ENCODE data around the gene TLCD3B.
"Not testable (repeated sequence)": the region's sequence is repeated elsewhere in the genome, so short reads cannot be mapped to it uniquely, and the experiment has no call there.

The TLCD3B gene

GRCh38 chr16:30025574-30025973 lies 5.5 kb downstream of the TLCD3B start:
- DNase-seq (ENCODE audit: low spot score) = no peak

DNA sequence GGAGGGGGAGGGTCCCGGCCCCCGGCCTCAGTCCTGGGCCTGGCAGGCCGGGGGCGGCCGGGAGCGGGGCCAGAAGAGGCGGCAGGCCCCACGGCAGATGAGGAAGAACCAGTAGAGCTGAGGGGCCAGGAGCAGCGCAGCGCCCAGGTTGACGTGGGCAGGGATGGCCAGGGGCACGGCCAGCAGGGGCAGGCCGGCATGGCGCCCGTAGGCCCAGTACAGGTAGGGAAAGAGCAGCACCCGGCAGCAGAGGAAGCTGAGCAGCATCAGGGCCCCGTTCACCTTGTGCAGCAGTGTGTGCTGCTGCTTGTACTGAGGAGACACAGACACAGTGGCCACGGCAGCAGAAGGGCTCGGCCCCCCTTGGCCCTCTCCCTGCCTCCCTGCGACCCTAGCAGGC lies 5.9 kb downstream of the TLCD3B start:
- no peak for DNase-seq (ENCODE audit: low spot score)

DNA sequence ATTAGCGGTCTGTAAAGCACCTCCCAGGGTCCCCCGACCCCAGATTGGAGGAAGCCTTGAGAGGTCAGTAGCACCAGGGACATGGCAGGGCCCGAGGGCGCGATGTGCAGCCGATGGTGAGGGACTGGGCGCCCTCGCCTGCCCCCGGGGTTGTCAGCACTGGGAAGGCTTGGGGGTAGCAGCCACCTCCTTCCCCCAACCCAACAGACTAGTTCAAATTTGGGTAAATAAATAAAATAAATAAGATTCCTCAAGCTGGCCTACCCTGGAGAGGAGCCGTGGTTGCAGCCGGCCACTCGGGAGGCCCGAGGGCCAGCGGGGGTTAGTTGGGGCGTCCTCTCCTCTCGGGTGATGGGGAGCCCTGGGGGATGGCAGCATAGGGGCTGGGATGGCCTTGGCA lies 6.6 kb downstream of the TLCD3B start:
- no peak for DNase-seq (ENCODE audit: low spot score)

GRCh38 chr16:30023586-30023985 lies 7.5 kb downstream of the TLCD3B start:
- no peak for DNase-seq (ENCODE audit: low spot score)

DNA sequence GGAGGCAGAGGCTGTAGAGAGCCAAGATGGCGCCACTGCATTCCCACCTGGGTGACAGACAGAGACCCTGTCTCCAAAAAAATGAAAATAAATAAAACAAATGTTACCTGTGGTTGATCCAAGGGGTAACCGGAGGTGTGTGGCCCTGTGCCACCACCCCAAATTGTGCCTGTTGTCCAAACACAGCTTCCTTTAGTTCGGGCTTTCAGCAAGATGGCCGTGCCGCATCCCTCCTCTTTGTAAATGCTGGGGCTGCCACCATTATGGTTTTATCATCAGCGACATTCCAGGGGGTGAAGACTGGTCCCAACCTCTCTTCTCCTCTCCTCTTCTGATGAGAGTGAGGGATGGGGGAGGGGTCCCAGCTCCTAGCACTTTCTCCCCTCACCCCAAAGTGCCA lies 8.2 kb downstream of the TLCD3B start, which contains the start of gene C16orf92:
Gene C16orf92 (plus strand): TSS at position 312 of the 400 bp plus-strand sequence. CDS start 143 bp downstream, outside the sequence.
- no peak for DNase-seq (ENCODE audit: low spot score)

GRCh38 chr16:30018731-30019158 lies 12.3 kb downstream of the TLCD3B start:
- no peak for DNase-seq (ENCODE audit: low spot score)

- not testable (repeated sequence) for DNase-seq (ENCODE audit: low spot score)
Measured at GRCh38 chr16:30017937-30018336, 13.1 kb downstream of the TLCD3B start.

- no peak for DNase-seq (ENCODE audit: low spot score)
Measured at GRCh38 chr16:30017277-30017656, 13.8 kb downstream of the TLCD3B start.

- no peak for DNase-seq (ENCODE audit: low spot score)
Measured at GRCh38 chr16:30016555-30017276, 14.4 kb downstream of the TLCD3B start.

DNA sequence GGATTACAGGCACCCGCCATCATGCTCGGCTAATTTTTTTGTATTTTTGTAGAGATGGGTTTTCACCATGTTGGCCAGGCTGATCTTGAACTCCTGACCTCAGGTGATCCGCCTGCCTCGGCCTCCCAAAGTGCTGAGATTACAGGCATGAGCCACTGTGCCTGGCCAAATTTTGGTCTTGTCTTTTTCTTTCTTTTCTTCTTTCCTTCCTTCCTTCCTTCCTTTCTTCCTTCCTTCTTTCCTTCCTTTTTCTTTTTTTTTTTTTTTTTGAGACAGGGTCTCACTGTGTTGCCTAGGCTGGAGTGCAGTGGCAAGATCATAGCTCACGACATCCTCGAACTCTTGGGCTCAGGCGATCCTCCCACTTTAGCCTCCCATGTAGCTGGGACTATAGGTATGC lies 15.6 kb downstream of the TLCD3B start:
- not testable (repeated sequence) for DNase-seq (ENCODE audit: low spot score)

- DNase-seq (ENCODE audit: low spot score) = not testable (repeated sequence)
Measured at GRCh38 chr16:30012598-30012997, 18.5 kb downstream of the TLCD3B start.

DNA sequence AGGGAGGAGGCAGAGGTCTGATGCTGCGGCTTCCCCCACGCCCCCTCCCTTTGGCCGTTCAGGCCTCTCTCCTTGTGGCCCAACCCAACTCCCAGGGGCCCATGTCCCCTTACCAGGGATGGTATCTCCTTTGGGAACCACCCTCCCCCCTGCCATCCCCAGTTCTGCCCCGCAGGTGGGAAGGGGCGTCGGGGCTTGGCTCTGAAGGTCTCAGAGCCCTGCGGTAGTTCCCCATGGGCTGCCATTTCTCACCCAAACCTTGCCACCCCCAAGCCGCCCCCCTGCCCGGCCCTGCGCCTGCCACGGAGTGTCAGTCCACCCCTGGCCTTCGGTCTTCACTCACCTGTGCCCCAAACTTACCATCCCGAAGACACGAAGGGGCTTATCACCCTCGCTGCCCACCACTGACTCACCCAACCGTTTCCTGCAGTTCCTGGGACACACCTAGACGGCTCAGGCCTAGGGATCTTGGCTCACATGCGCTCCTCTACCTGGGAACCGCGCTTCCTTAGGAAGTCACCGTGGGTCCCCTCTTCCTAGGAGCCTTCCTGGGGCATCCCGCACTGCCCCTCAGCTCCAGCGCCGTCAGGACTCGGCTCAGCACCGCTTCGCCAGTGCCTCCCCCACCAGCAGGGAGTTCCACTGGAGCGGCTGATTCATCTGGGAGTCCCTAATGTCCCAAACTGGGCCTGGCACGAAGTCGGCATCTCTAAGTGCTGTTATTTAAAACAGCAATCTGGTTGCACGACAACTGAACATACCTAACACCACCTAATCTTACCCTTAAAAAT lies 19.2 kb downstream of the TLCD3B start:
- DNase-seq (ENCODE audit: low spot score) = no peak

DNA sequence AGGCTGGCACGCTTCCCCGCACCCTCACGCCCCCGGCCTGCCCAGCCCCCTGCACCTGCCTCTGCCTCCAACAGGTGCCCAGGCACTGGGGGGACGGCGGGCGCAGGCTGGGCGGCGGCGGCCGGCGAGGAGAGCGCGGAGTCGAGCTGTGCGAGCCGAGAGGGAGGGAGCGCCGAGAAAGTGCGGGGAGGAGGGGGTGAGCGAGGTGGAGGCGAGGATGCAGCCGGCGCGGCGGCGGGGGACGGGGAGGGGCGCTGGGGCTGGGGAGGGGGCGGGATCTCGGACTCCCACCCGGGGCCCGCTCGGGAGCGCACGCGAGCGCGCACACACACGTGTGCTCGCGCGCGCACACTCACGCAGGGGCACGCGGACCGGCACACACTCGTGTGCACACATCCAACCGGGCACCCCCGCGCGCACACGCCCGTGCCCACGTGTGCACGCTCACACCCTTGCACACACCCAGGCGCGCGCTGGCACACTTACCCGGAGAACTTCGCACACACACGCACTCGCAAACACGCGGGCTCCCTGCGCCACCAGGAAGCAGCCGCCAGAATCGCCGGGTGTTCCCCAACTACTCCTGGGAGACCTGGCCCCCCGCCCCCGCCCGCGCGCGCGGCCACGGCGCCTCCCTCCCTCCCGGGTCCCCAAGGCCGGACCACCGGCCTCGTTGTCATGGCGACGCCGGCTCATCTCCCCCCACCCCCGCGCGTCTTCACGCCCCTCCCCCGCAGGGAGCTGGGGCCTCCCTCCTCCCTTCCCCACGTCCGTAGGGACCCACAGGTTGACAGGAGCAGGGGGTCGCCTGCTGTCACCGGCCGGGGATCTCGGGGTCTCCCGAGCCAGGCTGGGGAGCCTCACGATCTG lies 20.0 kb downstream of the TLCD3B start, which contains the start of gene DOC2A:
Gene DOC2A (minus strand): TSS at position 184 of the 870 bp plus-strand sequence. CDS start 805 bp downstream, outside the sequence.
- no peak for DNase-seq (ENCODE audit: low spot score)

DNA sequence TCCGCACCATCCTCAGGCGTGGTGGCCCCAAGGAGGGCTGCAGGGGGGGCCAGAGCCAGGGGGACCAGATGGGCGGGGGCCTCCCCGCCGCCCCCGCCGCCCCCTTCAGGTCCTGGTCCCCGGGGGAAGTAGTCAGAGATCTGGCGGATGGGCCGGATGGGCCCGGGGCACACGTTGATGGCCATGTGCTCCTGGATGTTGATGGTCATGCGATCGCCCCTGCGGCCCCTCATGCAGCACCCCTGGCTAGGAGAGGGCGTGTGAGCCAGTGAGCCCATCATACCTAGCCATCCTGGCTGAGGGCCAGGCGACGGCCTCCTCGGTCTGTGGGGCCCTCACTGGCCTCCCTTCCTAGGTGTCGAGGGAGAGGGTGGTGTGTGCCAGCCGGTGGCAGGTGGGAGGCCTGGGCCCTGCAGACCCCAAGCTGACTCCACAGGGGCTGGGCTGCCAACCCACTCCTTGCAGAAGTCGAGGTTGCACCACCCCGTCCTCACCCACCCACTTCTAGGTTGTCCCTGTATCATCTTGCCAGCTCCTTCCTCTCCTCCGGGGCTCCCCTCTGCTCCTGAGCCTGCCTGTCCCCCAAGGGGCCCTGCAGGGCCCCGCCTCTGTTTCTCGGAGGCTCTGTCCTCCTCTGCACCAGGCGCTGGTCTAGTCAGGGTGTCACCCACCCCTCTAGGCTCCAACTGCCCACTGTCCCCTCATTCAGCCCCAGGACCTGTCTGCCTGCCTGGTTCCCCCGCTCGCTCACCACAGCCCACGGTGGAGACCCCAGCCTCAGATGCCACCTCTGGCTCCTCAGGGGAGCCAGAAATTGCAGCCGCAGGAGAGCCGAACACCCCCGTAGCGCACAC lies 20.9 kb downstream of the TLCD3B start:
- DNase-seq (ENCODE audit: low spot score) = no peak

DNA sequence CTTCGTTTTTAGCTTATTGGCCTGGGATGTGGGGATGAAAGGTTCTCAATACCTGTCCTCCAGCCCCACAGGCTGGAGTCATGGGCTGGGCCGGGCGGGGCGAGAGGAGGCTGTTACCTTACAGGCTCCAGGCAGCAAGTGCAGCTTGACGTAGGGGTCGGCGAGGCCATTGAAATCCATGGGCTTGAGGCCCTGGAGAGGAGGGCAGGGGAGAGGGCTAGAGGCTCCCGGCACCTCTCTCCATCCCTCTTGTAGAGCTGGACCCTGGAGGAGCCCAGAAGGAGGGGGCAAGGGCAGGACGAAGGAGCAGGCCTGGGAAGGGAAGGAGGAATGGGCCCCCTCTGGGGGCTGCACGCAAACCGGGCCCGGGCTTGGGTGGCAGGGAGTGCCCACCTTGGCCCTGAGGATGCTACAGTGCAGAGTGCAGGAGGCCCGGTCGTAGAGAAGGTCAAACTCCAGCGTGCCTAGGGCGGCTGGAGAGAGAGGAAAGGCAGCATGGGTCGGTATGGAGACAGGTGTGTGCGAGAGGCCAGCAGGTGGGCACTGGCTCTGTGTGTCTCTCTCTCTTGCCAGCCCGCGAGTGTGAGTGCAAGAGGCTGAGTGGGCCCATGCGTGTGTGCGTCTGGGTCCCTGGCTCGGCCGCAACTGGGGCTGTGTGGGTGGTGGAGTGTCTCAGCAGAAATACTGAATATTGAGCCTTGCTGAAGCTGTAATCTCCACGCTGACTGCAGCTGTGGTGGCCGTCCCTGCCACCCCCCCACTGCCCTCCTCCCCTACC lies 21.8 kb downstream of the TLCD3B start:
- no peak for DNase-seq (ENCODE audit: low spot score)

- DNase-seq (ENCODE audit: low spot score) = no peak
Measured at GRCh38 chr16:30007378-30007895, 23.6 kb downstream of the TLCD3B start.

DNA sequence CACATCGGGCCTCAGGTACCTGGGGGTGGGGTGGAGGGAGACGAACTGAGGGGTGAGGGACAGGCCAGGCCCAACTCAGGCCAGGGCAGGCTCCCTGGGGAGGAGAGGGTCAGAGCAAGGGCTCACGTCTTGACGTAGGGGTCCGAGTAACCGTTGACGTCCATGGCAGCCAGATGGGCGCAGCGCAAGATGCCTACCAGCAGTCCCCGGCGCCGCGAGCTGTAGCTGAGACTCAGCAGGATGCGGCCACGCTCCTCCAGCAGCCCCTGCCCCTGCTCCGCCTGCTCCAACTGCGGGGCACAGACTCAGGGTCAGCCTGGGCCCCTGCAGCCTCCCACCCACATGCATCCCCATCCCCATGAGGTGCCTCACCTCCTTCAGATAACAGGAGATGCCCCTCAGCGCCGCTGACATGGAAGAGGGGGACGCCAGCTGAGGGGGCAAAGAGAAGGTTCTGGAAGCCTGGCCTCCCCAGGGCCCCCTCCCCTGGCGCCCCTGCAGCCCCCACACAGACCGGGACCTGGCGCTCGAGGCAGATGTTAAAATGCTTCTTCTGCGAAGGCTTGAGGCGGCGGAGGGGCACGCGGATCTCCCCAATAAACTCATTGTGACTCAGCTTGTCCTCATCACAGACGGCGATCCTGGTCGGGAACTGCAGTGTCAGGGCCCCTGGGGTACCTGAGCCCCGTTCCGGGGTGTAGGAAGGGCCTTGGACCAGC lies 24.3 kb downstream of the TLCD3B start:
- DNase-seq (ENCODE audit: low spot score) = no peak

GRCh38 chr16:30006095-30006473 lies 25.0 kb downstream of the TLCD3B start:
- no peak for DNase-seq (ENCODE audit: low spot score)

DNA sequence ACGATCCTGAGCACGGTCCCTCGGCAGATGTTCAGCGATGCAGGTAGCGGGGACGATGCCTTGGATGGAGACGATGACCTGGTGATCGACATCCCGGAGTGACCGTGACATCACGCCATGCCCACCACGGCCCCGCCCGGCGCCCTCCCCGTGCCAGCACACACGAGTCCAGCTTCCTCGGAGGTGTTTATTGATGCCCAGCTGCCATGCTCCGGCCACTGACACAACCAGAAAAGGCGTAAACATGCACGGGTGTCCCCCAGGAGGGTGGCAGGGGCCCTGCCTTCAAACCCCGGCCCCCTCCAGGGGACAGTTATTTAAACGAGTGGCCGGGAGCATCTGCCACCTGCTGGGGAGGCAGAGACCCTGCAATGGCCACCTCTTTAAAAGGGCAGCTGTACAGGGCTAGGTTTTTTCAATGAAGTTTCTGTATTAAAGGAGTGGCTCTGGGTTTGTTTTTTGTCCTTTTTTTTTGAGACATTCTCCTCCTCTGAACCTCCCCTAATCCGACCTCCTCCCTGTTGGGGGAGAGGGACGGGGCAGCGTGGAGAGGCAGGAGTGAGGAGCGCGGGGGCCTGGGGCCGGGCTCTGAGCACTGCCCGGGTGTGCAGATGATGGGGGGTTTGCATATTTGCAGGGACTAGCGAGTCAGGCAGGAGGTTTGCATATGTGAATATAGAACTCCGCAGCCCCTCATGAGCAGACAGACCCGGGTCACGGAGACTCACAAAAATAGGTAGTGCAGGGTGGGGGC lies 25.6 kb downstream of the TLCD3B start:
- peak; percentile 45 for DNase-seq (ENCODE audit: low spot score)

Measured in COLO829 (cell line).